Mesendoderm (in vitro differentiated cells): ENCODE data around the gene GPR158.

Source experiments
- DNase-seq: peaks from one replicate; pipeline ENCODE4 v3.0.0; 2013
- H2AK5ac ChIP-seq: 2 replicates; pipeline ENCODE4 v1.6.1; 2013; ENCODE audit warnings: low read length, inconsistent platforms
- H2BK120ac ChIP-seq: 2 replicates; pipeline ENCODE4 v1.6.1; 2013; ENCODE audit warnings: low read depth, mild to moderate bottlenecking, low read length, moderate library complexity, mixed read lengths
- H2BK15ac ChIP-seq: replicated peaks from 2 replicates; pipeline ENCODE4 v1.6.1; 2013; ENCODE audit warnings: low read depth, mild to moderate bottlenecking, moderate library complexity
- H2BK5ac ChIP-seq: 2 replicates; pipeline ENCODE4 v1.6.1; 2013; ENCODE audit warnings: low read length, inconsistent platforms
- H3K18ac ChIP-seq: 2 replicates; pipeline ENCODE4 v1.6.1; 2013; ENCODE audit warnings: mild to moderate bottlenecking, low read length, mixed read lengths
- H3K23ac ChIP-seq: one replicate; pipeline ENCODE4 v1.6.1; 2013; ENCODE audit warnings: low read length
- H3K27ac ChIP-seq: 2 replicates; pipeline ENCODE4 v1.5.1; 2013; ENCODE audit warnings: low read depth, mild to moderate bottlenecking, inconsistent platforms, low read length, moderate library complexity
- H3K27me3 ChIP-seq: 2 replicates; pipeline ENCODE4 v1.6.1; 2013; ENCODE audit warnings: low read length, control low read depth, mild to moderate bottlenecking, inconsistent platforms; ENCODE audit not compliant: insufficient read depth, poor library complexity
- H3K36me3 ChIP-seq: 2 replicates; pipeline ENCODE4 v1.6.1; 2013; ENCODE audit warnings: low read length, inconsistent platforms; ENCODE audit not compliant: control insufficient read depth, insufficient read depth
- H3K4ac ChIP-seq: one replicate; pipeline ENCODE4 v1.6.1; 2013; ENCODE audit warnings: low read depth, mild to moderate bottlenecking, low read length, moderate library complexity
- H3K4me1 ChIP-seq: 2 replicates; pipeline ENCODE4 v1.6.1; 2013; ENCODE audit warnings: low read depth, low read length, inconsistent platforms; ENCODE audit not compliant: control insufficient read depth
- H3K4me2 ChIP-seq: 2 replicates; pipeline ENCODE4 v1.6.1; 2013; ENCODE audit warnings: low read length
- H3K4me3 ChIP-seq: 2 replicates; pipeline ENCODE4 v1.5.1; 2013; ENCODE audit warnings: mild to moderate bottlenecking, low read length
- H3K56ac ChIP-seq: one replicate; pipeline ENCODE4 v1.6.1; 2013; ENCODE audit warnings: low read length
- H3K79me1 ChIP-seq: 2 replicates; pipeline ENCODE4 v1.6.1; 2013; ENCODE audit warnings: low read length, inconsistent platforms
- H3K79me2 ChIP-seq: 2 replicates; pipeline ENCODE4 v1.6.1; 2013; ENCODE audit warnings: mild to moderate bottlenecking, low read length; ENCODE audit not compliant: control insufficient read depth, insufficient read depth
- H3K9ac ChIP-seq: 2 replicates; pipeline ENCODE4 v1.6.1; 2013; ENCODE audit warnings: low read length, inconsistent platforms
- H4K5ac ChIP-seq: one replicate; pipeline ENCODE4 v1.6.1; 2013; ENCODE audit warnings: low read length
- H4K8ac ChIP-seq: one replicate; pipeline ENCODE4 v1.6.1; 2013; ENCODE audit warnings: low read depth, mild to moderate bottlenecking, control low read depth, low read length, moderate library complexity
- WGBS: extraction: QIAGEN DNeasy Blood & Tissue Kit; methylation state at CpG from one replicate; pipeline ENCODE4 v1.1.7; 2013; ENCODE audit warnings: low lambda C conversion rate, missing lambda C conversion rate; ENCODE audit not compliant: insufficient coverage; ENCODE audit errors: extremely low coverage; 5-methylcytosine and 5-hydroxymethylcytosine counted together

The GPR158 gene

GRCh38 chr10:25530306-25530705 lies 355.5 kb downstream of the GPR158 start:
- no CpG with 5 or more reads among the region's 7 CpGs for WGBS

DNA sequence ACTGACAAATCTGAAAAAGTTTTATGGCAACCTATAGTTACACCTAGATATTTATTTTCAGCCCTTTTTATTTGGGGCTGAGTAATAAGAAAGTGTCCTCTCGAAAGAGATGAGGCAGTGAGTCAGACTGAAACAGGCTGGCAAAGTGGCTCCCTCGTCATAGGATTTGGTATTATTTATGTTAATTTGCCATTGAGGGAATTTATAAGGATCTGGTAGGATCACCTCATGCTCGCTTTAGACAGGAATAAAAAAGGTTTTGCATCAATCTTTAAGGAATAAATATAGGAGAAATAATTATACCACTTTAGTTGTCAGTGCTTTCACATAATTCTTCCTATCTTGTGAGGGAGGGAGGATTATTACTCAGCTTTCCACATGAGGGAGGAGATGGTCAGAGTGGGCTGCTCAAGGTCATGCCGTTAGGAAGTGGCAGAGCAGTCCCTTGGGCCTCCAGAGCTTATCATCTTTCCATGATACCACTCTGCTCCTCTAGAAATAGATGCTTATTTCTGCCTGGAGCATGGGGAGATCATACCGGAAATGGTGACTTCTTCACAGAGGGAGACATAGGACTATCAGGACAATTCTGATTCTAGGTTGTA lies 356.8 kb downstream of the GPR158 start:
- Histone ChIP-seq H3K4me2 (no peak overlapping the region), H3K4me3 (no peak overlapping the region), H3K27me3 (no peaks in the 10 kb centered on the region), H3K23ac (no peak overlapping the region), H4K5ac (no peak overlapping the region), H4K8ac (no peak overlapping the region), H3K4me1 (no peaks in the 10 kb centered on the region), H3K79me2 (no peaks in the 10 kb centered on the region), H2BK5ac (no peak overlapping the region), H3K36me3 (no peaks in the 10 kb centered on the region), H3K4ac (no peak overlapping the region), H3K18ac (no peak overlapping the region), H3K9ac (no peak overlapping the region), H2BK120ac (no peak overlapping the region), H2AK5ac (no peak overlapping the region), H2BK15ac (no peak overlapping the region), H3K27ac (no peak overlapping the region), H3K56ac (no peak overlapping the region), H3K79me1 (no peaks in the 10 kb centered on the region)
- WGBS, result no CpG with 5 or more reads among the region's 5 CpGs
- no peak for DNase-seq

More at GRCh38 chr10:25530306-25530705, 355.5 kb downstream of the GPR158 start:
- Histone ChIP-seq H3K56ac (no peak overlapping the region), H3K18ac (no peak overlapping the region), H3K4me2 (no peak overlapping the region), H3K79me2 (no peaks in the 10 kb centered on the region), H3K23ac (no peak overlapping the region), H3K9ac (no peak overlapping the region), H3K4ac (no peak overlapping the region), H4K5ac (no peak overlapping the region), H3K27me3 (no peaks in the 10 kb centered on the region), H2BK5ac (no peak overlapping the region), H3K27ac (no peak overlapping the region), H3K4me1 (no peaks in the 10 kb centered on the region), H3K36me3 (no peaks in the 10 kb centered on the region), H4K8ac (no peak overlapping the region), H3K79me1 (no peaks in the 10 kb centered on the region), H2BK15ac (no peak overlapping the region), H2AK5ac (no peak overlapping the region), H2BK120ac (no peak overlapping the region), H3K4me3 (no peak overlapping the region)
- DNase-seq, result no peak

DNA sequence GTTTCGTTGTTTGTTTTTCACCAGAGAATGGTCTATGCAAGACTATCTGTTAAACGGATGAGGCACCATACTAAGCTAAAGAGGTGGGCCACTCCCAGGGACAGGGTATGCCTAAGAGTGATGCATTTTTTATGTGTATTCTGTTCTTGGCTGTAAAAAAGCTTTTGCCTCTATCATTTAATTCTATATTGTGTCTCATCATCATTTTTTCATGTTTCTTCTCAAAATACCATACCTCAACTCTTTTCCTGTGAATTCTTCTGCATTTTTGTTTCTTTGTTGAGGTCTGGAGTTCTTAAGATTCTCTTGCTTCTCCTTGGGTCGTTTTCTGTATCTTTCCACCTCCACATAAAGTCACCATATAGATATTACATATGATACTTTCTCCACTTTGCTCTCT lies 357.4 kb downstream of the GPR158 start:
- WGBS, result no CpG with 5 or more reads among the region's 3 CpGs
- no peak overlapping the region for H2AK5ac ChIP-seq

GRCh38 chr10:25536027-25536426 lies 361.2 kb downstream of the GPR158 start:
- no peaks in the 10 kb centered on the region for H3K36me3 ChIP-seq
- no peak overlapping the region for H2BK15ac ChIP-seq
- no peak for DNase-seq
- no peak overlapping the region for H2BK120ac ChIP-seq
- H4K8ac ChIP-seq, result no peak overlapping the region
- H3K79me2 ChIP-seq, result no peaks in the 10 kb centered on the region
- no peak overlapping the region for H3K56ac ChIP-seq
- no peak overlapping the region for H2AK5ac ChIP-seq
- no peak overlapping the region for H3K23ac ChIP-seq
- no peak overlapping the region for H2BK5ac ChIP-seq
- no peak overlapping the region for H4K5ac ChIP-seq
- H3K9ac ChIP-seq, result no peak overlapping the region
- H3K27me3 ChIP-seq, result no peaks in the 10 kb centered on the region
- H3K27ac ChIP-seq, result no peak overlapping the region
- H3K79me1 ChIP-seq, result no peaks in the 10 kb centered on the region
- no peak overlapping the region for H3K4me3 ChIP-seq
- H3K18ac ChIP-seq, result no peak overlapping the region
- no peak overlapping the region for H3K4ac ChIP-seq
- no peaks in the 10 kb centered on the region for H3K4me1 ChIP-seq
- no peak overlapping the region for H3K4me2 ChIP-seq

More for the DNA sequence above, 357.4 kb downstream of the GPR158 start:
- H3K4me2 ChIP-seq, result no peak overlapping the region
- H4K8ac ChIP-seq, result no peak overlapping the region
- H3K79me2 ChIP-seq, result no peaks in the 10 kb centered on the region
- H4K5ac ChIP-seq, result no peak overlapping the region
- H3K9ac ChIP-seq, result no peak overlapping the region
- no peak overlapping the region for H2BK5ac ChIP-seq
- no peak for DNase-seq
- no peak overlapping the region for H3K4ac ChIP-seq
- H3K4me1 ChIP-seq, result no peaks in the 10 kb centered on the region
- H2BK15ac ChIP-seq, result no peak overlapping the region
- H2BK120ac ChIP-seq, result no peak overlapping the region
- no peak overlapping the region for H3K27ac ChIP-seq
- no peak overlapping the region for H3K18ac ChIP-seq
- H3K36me3 ChIP-seq, result no peaks in the 10 kb centered on the region
- H3K56ac ChIP-seq, result no peak overlapping the region
- no peaks in the 10 kb centered on the region for H3K79me1 ChIP-seq
- H3K4me3 ChIP-seq, result no peak overlapping the region
- no peak overlapping the region for H3K23ac ChIP-seq
- no peaks in the 10 kb centered on the region for H3K27me3 ChIP-seq

DNA sequence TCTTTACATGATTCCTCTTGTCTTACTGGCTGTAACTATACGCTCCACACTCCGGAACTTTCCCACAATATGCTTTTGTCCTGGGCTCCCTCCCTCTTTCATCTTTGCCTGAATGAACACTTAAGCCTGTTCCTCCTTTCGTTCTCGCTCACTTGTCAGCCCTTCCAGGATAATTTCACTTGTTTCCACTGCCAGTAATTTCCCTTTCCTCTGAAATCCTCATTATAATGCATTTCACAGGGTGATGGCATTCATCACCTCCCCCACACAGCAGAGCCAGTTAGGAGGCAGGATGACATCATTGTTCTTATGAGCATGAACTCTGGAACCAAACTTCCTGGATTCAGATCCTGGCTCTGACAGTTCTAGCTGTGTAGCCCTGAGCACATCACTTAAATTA lies 372.6 kb downstream of the GPR158 start:
- no peak overlapping the region for H3K27ac ChIP-seq
- H3K27me3 ChIP-seq, result no peaks in the 10 kb centered on the region
- no peak overlapping the region for H3K4me3 ChIP-seq
- H3K23ac ChIP-seq, result no peak overlapping the region
- peaks cover 4% of the 10 kb centered on the region for H3K4me1 ChIP-seq
- no peak overlapping the region for H3K9ac ChIP-seq
- no peaks in the 10 kb centered on the region for H3K79me2 ChIP-seq
- no peak overlapping the region for H2BK120ac ChIP-seq
- H4K8ac ChIP-seq, result no peak overlapping the region
- H3K18ac ChIP-seq, result no peak overlapping the region
- H2BK15ac ChIP-seq, result no peak overlapping the region
- H4K5ac ChIP-seq, result no peak overlapping the region
- no peak overlapping the region for H3K4me2 ChIP-seq
- no peak overlapping the region for H2BK5ac ChIP-seq
- WGBS, result no CpG with 5 or more reads among the region's 4 CpGs
- H3K56ac ChIP-seq, result no peak overlapping the region
- no peaks in the 10 kb centered on the region for H3K79me1 ChIP-seq
- peak; percentile 60 for DNase-seq
- H3K4ac ChIP-seq, result no peak overlapping the region
- no peak overlapping the region for H2AK5ac ChIP-seq
- H3K36me3 ChIP-seq, result no peaks in the 10 kb centered on the region

GRCh38 chr10:25552283-25552919 lies 377.6 kb downstream of the GPR158 start:
- no peak overlapping the region for H3K4me2 ChIP-seq
- no peaks in the 10 kb centered on the region for H3K27me3 ChIP-seq
- H3K4me1 ChIP-seq, result peaks cover 2% of the 10 kb centered on the region
- H3K56ac ChIP-seq, result no peak overlapping the region
- no peak overlapping the region for H4K8ac ChIP-seq
- H3K4me3 ChIP-seq, result no peak overlapping the region
- H3K36me3 ChIP-seq, result no peaks in the 10 kb centered on the region
- DNase-seq, result no peak
- no peak overlapping the region for H3K18ac ChIP-seq
- H2AK5ac ChIP-seq, result no peak overlapping the region
- H2BK5ac ChIP-seq, result no peak overlapping the region
- H3K79me1 ChIP-seq, result no peaks in the 10 kb centered on the region
- H3K9ac ChIP-seq, result no peak overlapping the region
- no peak overlapping the region for H4K5ac ChIP-seq
- H3K27ac ChIP-seq, result no peak overlapping the region
- no peak overlapping the region for H3K4ac ChIP-seq
- H2BK120ac ChIP-seq, result no peak overlapping the region
- H3K23ac ChIP-seq, result no peak overlapping the region
- H2BK15ac ChIP-seq, result no peak overlapping the region
- no peaks in the 10 kb centered on the region for H3K79me2 ChIP-seq
- no CpG with 5 or more reads among the region's 5 CpGs for WGBS
